ENCODE measurements around the gene TSSK6. TPM values are rescaled to one million over a fixed set of nuclear protein-coding genes. Genes with fewer than 3 reads are reported as not detected.

The TSSK6 gene
- total RNA-seq, 1 donor from 2014 or later = not detected

DNA sequence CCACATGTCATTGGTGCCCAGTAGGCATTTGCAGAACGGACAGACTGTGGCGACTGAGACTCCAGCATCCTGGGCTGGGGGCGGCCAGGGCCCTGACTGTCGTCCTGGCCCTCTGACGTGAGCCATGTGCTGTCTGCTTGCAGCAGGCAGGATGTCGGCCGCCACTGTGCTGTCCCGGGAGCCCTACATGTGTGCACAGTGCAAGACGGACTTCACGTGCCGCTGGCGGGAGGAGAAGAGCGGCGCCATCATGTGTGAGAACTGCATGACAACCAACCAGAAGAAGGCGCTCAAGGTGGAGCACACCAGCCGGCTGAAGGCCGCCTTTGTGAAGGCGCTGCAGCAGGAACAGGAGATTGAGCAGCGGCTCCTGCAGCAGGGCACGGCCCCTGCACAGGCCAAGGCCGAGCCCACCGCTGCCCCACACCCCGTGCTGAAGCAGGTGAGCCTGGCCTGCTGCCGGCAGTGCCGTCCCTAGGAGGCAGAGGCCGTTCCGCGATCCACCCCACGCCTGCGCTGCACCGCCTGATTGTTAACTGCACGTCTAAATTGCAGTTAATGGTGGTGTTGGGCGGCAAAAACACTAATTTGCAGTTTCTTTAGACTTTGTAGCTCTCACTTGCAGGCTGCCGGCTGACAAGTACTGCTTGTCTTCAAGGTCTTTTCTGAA lies 14.2 kb downstream of the TSSK6 start:
- Histone ChIP-seq H3K36me3 (peaks cover 84 to 99% of the 10 kb centered on the region in 2 donors), H3K4me1 (peaks cover 0 to 2% of the 10 kb centered on the region in 2 donors), H3K4me3 (no peak overlapping the region), H3K27me3 (no peaks in the 10 kb centered on the region), H3K27ac (no peak overlapping the region), H3K9me3 (no peaks in the 10 kb centered on the region)
- TF ChIP-seq, protein P1, sequence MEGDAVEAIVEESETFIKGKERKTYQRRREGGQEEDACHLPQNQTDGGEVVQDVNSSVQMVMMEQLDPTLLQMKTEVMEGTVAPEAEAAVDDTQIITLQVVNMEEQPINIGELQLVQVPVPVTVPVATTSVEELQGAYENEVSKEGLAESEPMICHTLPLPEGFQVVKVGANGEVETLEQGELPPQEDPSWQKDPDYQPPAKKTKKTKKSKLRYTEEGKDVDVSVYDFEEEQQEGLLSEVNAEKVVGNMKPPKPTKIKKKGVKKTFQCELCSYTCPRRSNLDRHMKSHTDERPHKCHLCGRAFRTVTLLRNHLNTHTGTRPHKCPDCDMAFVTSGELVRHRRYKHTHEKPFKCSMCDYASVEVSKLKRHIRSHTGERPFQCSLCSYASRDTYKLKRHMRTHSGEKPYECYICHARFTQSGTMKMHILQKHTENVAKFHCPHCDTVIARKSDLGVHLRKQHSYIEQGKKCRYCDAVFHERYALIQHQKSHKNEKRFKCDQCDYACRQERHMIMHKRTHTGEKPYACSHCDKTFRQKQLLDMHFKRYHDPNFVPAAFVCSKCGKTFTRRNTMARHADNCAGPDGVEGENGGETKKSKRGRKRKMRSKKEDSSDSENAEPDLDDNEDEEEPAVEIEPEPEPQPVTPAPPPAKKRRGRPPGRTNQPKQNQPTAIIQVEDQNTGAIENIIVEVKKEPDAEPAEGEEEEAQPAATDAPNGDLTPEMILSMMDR (IDR thresholded peaks at IDR 0.05) = no peak
- DNase-seq (ENCODE audit: low spot score in 2 of 2) = no peak
- intact Hi-C loops (cut with DNase I) = no loop called here

DNA sequence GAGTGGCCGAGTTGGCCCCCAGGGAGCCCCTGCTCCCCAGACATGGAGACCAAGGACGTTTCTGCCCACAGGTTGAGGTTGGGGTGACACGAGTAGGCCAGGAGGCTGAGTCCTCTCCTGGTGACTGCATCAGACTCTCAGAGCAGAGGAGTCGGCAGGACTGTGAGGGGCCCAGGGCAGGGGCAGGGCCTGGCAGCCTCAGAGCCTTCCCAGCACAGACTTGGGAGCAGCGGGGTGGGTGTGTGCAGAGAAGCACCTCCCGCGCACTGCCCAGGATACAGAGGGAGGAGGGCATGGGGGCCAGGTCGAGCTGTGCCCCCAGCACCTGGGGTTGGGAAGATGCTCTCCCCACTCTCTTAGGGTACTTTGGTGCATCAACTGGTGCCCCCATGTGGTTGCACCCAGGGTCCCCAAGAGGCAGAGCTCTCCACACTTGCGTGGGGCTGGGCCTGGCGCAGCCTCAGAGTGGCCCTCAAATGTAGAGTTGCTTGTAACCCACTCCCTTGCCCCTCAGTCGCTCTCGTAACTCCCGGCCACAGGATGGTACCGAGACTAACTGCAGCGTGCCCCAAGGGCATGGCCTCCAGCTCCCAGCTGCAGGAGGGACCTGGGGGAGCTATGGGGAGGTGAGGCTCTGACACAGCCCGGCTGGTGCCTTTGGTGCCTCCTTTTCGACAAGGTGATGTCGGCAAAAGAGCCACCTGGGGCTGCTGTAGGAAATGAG lies 15.9 kb downstream of the TSSK6 start:
- intact Hi-C loops (cut with DNase I) = no loop called here

DNA sequence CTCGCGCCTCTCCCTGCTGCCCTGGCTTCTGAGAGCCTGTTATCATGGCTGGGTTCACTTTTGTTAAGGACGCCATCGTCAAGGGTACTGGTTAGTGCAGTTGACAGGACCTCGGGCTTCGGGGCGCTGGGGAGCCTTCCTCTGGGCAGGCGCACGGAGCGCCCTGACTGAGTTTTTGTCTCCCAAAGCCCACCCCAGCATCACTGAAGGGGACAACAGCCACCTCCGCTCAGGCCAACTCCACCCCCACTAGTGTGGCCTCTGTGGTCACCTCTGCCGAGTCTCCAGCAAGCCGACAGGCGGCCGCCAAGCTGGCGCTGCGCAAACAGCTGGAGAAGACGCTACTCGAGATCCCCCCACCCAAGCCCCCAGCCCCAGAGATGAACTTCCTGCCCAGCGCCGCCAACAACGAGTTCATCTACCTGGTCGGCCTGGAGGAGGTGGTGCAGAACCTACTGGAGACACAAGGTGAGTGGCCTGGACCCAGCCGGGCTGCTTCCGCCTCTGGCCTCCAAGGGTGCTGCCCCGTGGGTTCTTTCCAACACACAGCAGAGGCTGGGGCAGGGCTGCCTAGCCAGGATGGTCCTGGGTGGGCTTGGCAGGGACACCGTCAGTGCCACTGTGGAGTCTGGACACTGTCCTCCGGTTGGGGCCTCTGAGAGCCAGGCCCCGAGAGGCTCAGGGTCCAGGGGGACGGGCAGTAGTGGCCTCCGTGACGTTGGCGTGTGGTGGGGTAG lies 16.9 kb downstream of the TSSK6 start:
- Histone ChIP-seq H3K4me1 (no peaks in the 10 kb centered on the region), H3K27ac (no peak overlapping the region), H3K4me3 (no peak overlapping the region), H3K36me3 (peaks cover 86 to 92% of the 10 kb centered on the region in 2 donors), H3K9me3 (no peaks in the 10 kb centered on the region), H3K27me3 (no peaks in the 10 kb centered on the region)
- DNase-seq (ENCODE audit: low spot score in 2 of 2) = no peak
- TF ChIP-seq, protein P1 (IDR thresholded peaks at IDR 0.05) = no peak
- intact Hi-C loops (cut with DNase I) = no loop called here

More for the DNA sequence above, 15.9 kb downstream of the TSSK6 start:
- no peak overlapping the region for H3K27ac ChIP-seq
- TF ChIP-seq, protein P1 (IDR thresholded peaks at IDR 0.05) = no peak
- no peaks in the 10 kb centered on the region for H3K9me3 ChIP-seq
- no peaks in the 10 kb centered on the region for H3K4me1 ChIP-seq
- no peak overlapping the region for H3K4me3 ChIP-seq
- H3K27me3 ChIP-seq = no peaks in the 10 kb centered on the region
- H3K36me3 ChIP-seq = peaks cover 82 to 92% of the 10 kb centered on the region in 2 donors
- DNase-seq (ENCODE audit: low spot score in 2 of 2) = no peak

DNA sequence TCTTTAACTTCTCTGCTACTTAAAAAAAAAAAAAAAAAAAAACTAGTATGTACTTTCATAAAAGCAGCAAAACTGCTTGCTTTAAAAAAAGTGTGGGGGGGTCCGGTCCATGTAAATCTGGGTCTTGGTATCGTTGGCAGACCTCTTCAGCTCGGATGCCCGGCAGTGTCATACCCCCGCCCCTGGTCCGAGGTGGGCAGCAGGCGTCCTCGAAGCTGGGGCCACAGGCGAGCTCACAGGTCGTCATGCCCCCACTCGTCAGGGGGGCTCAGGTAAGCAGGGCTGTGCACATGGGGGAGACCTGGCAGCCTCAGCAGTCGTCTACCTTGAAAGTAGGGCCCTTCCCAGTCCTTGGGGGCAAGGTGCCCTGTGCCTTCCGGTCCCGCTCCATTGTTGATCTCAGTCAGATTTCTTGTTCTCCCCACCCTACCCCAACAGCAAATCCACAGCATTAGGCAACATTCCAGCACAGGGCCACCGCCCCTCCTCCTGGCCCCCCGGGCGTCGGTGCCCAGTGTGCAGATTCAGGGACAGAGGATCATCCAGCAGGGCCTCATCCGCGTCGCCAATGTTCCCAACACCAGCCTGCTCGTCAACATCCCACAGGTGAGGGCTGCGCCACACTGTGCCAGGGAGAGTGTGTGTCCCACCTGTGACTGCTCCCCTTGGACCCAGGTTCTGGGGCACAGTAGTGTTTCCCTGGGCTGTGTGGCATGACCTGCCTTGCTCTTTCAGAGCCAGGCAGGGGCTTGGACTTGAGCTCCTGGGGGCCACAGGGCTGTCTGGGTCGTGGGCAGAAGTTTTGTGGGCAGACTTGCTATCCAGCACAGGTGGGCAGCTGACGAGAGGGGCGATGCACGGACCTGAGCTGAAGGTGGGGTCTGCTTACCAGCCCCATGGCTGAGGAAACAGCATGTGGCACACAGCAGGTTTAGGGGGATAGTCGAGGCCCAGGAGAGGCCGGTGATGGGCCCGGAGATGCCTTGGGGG lies 19.4 kb downstream of the TSSK6 start:
- H3K9me3 ChIP-seq = no peaks in the 10 kb centered on the region
- no peak overlapping the region for H3K4me3 ChIP-seq
- H3K4me1 ChIP-seq = no peaks in the 10 kb centered on the region
- H3K27me3 ChIP-seq = no peaks in the 10 kb centered on the region
- no peak overlapping the region for H3K27ac ChIP-seq
- H3K36me3 ChIP-seq = peaks cover 75 to 79% of the 10 kb centered on the region in 2 donors
- DNase-seq (ENCODE audit: low spot score in 2 of 2) = no peak
- TF ChIP-seq, protein P1 (IDR thresholded peaks at IDR 0.05) = no peak
- intact Hi-C loops (cut with DNase I) = no loop called here

Data from ascending aorta (tissue), 2 donors.